Raji (cell line): ENCODE data around the gene PRDM15.

ENCODE experiments used
- POLR2A ChIP-seq: IDR thresholded peaks from 2 replicates; pipeline ENCODE4 v1.6.1; 2011; ENCODE audit warnings: low read depth, low read length, control low read depth; ENCODE audit not compliant: insufficient read depth

PRDM15 gene

GRCh38 chr21:41750051-41750450 is 129.1 kb downstream of the PRDM15 start:
- TF ChIP-seq POLR2A = no peak

- TF ChIP-seq POLR2A = no peak
Observed at GRCh38 chr21:41749286-41749685, 129.9 kb downstream of the PRDM15 start.
